Activated CD4-positive, CD25-positive, alpha-beta regulatory T cell treated with anti-CD3 and anti-CD28 coated beads, Interleukin-2, amount 50 U/mL, for 16 hours (primary cell): ENCODE data around the gene FUBP3.
A peak's percentile ranks its signal among the peaks of the same experiment; 100 is the strongest.

Source experiments
- DNase-seq: peaks from one replicate; pipeline ENCODE4 v3.0.0-alpha.2; 2020; ENCODE audit warnings: low read depth, low spot score

The FUBP3 gene, protein sequence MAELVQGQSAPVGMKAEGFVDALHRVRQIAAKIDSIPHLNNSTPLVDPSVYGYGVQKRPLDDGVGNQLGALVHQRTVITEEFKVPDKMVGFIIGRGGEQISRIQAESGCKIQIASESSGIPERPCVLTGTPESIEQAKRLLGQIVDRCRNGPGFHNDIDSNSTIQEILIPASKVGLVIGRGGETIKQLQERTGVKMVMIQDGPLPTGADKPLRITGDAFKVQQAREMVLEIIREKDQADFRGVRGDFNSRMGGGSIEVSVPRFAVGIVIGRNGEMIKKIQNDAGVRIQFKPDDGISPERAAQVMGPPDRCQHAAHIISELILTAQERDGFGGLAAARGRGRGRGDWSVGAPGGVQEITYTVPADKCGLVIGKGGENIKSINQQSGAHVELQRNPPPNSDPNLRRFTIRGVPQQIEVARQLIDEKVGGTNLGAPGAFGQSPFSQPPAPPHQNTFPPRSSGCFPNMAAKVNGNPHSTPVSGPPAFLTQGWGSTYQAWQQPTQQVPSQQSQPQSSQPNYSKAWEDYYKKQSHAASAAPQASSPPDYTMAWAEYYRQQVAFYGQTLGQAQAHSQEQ

DNA sequence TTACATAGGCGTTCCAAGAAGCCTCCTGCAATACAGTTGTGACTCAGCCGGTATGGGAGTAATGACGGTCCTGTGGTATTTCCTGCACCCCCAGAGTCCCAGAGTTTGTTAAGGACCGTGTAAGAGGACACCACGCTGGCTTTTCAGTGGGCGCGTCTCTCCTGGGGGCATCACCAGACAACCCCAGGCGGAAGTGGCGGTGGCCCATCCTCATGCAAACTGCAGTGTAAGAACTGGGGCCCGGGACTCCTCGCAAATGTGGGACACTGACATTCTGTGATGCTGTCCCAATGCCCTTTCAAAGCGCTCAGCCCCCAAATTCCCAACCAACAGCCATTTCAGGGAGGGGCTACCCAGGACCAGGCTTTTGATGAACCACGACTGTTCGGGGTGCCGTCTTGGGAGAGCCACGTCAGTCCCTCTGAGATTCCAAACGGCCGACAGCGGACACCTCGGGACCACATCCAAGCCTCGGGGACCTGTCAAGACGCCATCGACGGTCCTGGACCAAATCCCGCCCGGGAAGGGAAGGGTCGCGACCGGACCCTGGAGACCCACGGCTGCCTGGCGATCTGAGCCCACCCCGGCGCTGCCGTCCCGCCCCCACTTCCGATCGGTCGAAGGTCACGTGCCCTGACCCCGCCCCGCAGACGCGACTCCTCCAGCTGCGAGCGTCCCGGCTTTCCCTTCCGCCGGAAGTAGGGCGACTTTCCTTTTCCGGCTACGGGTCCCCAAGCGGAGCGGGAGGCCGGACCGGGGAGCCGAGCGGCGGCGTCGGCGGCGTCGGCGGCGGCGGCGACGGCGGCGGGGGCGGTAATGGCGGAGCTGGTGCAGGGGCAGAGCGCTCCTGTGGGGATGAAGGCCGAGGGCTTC, at the start of gene FUBP3:
Gene FUBP3, plus strand, starts transcription at position 713 of the 873 bp plus-strand sequence. Its CDS starts 104 bp downstream, at position 817.
- peak; percentile 80 for DNase-seq

DNA sequence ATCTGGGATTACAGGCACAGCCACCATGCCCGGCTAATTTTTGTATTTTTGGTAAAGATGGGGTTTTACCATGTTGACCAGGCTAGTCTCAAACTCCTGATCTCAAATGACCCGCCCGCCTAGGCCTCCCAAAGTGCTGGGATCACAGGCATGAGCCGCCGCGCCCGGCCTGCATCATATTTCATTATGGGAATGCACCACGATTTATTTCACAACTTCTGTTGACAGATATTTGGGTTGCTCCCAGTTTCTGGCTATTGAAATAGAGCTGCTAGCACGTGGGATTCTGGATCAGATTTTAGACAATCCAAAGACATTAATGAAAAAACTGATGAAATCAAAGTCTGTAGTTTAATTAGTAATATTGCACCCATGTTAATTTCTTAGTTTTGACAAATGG, 48.4 kb upstream of the FUBP3 start:
- no peak for DNase-seq

DNA sequence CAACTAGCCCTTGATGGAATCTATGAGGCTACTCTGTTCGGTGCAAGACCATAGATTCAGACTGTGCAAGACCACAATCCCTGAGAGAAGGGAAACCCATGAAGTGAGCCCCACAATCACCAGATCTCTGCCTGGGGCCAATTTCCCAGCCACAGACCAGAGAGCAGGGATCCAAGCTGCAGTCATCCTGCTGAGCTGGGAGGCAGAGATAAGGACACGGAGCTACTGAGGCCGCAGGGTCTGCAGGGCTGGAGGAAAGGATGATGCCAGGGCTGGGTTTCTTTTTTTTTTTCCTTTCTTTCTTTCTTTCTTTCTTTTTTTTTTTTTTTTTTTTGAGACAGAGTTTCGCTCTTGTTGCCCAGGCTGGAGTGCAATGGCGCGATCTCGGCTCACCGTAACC, 47.7 kb upstream of the FUBP3 start:
- no peak for DNase-seq

DNA sequence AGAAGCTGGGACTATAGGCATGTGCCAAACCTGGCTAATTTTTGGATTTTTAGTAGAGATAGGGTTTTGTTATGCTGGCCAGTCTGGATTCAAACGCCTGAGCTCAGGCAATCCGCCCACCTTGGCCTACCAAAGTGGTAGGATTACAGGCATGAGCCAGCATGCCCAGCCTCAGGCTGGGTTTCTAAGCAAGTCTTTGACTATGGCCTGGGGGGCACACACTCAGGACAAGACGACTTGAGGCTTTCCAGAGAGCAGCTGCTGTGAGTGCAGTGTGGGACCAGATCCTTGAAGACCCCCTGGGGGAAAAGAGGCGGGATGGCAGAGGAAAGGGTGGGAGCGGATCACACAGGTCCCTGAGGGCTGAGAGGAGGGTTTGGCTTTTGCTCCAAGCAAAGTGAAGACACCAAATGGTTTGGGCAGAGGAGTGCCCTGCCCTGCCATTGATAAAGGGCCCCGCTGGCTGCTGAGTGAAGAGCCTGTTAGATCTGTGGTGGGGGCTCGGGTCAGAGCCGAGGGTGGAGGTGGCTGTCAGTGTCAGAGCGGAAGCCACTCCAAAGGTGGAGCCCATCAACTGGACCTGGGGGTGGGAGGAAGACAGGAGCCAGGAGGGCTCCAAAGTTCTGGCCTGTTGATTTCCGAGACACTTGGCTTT, 46.8 kb upstream of the FUBP3 start:
- no peak for DNase-seq

DNA sequence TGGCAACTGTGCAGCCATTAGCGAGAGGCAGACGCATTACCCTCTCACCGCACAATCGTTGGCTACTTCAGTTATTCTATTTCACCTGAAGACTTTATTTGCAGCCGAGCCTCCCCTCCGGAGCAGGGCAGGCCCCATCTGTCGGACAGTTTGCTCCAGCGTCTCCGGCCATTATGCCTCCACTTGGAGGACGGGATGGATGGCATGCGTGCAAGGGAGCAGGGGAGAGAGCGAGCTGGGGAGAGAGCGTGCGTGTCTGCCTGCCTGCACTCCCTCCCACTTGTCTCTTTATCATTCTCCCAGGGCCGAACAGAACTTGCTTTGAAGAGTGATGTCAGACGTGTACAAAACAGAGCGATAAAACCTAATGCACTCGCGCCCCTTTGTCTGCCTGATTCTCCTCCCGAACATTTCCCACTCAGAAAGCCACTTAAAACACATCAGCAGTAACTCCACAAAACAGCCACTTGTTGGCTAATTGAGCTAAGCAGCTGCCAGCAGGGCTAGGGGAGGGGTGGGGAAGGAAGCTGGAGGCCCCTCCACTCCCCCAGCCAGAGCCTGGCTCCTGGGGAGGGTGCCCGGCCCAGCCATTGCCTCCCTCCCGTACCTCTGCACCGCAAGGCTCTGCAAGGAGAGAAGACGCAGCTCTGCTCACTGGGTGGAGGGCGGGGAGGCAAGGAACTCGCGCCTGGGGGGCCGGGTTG, 43.4 kb upstream of the FUBP3 start:
- no peak for DNase-seq

DNA sequence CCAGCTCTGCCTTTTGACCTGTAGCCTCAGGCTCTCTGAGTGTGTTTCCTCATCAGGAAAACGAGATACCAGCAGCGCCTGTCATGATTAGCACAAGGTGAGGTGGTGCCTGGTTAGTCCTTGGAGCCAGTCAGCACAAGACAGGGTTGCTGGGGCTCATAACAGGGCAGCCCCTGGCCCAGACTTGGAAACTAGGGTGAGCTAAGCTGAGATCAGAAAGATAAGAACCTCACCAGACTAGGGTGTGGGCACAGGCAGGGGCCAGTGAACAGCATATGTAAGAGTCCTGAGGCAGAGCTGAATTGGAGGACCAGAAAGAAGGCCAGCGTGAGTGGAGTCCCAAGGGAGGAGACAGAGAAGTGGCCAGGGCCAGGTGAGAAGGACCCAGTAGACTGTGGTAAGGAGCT, 42.7 kb upstream of the FUBP3 start:
- no peak for DNase-seq

DNA sequence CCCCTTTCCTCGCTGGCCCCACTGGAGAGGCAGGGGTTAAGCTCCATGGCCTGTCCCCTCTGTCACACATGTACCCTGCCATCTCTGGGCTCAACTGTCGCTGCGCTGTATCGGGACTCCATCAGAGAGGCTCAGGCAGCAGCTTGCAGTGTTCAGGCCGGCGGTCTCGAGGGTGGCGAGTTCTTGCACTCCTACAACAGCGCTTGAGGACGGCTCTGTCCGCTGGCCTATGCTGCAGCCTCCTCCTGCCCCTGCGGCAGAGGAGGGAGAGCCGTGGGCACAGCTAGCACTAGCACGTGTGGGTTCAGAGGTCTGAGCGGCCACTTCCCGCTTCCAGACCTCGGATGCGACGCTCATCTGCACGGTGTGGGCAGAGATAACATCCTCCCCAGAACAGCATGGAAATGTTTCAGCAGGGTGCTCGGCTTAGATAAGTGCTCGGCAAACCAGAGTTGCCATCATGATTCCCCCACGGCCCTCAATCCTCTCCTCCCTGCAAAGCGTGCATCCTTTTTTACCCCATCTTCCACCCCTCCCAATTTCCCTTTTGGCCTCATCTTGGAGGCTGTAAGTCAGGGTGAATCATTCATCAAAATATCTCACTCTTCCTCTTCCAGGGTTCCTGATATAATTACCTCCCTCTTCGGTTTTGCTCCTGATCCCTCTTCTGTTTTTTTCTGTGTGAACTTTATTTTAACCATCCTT, 41.9 kb upstream of the FUBP3 start:
- no peak for DNase-seq

DNA sequence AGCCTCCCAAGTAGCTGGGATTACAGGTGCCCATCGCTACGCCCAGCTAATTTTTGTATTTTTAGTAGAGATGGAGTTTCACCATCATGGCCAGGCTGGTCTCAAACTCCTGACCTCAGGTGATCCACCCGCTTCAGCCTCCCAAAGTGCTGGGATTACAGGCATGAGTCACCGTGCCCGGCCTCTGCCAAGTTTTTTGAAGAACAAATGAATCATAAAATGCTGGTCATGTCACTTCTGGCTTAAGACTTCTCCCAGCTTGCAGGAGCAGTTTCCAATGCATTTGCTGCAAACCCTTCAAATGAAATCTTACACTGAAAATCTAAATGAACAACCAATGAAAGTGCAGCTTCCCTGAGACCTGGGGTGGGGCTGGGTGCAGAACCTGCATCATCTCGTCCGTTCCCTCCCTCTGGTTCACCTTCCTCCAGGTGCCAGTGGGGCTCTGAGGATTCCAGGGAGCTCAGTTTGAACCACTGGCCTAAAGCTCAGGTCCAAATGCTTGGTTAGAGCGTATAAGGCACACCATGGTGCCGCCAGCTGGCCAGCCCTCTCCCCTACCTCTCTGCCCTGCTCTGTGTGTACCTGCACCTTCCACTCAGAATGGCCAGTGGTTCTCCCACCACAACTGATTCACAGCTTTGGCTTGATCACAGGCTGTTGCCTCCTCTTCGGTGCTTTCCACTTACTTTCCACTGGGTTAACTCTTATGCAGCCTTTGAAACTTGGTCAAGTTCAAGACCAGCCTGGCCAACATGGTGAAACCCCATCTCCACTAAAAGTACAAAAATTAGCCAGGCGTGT, 39.8 kb upstream of the FUBP3 start:
- no peak for DNase-seq

DNA sequence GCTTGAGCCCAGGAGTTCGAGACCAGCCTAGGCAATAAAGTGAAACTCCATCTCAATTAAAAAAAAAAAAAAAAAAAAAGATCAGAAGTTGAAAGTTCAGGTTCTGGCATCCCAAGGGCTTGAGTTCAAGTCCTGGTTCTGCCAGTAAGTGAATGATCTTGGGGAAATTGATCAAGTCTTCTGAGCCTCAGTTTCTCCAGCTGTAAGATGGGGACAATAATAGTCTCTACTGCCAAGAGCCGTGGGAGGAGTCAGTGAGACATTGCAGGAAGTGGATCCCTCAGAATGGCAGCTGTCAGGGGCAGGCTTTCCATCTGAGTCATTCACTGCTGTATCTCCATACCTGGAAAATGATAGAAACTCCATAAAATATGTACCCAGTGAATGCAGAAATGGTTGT, 37.8 kb upstream of the FUBP3 start:
- DNase-seq, result no peak

DNA sequence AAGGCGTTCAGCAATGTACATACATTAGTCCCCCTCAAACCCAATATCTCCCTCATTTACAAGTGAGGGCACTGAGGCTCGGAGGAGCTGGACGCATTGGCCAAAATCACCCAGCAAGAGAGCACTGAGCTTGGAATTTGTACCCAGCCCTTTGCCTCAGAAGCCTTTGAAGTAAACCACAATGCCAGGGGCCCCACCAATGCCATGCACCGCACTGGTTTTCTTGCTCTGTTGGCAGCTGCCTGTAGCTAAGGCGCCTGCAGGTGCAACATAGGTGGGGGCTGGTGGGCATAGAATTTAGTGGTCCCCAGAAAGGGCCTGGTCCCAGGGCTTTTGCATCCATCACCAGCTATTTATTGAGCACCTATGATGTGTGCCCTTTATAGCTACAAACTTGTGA, 37.3 kb upstream of the FUBP3 start:
- DNase-seq, result no peak

DNA sequence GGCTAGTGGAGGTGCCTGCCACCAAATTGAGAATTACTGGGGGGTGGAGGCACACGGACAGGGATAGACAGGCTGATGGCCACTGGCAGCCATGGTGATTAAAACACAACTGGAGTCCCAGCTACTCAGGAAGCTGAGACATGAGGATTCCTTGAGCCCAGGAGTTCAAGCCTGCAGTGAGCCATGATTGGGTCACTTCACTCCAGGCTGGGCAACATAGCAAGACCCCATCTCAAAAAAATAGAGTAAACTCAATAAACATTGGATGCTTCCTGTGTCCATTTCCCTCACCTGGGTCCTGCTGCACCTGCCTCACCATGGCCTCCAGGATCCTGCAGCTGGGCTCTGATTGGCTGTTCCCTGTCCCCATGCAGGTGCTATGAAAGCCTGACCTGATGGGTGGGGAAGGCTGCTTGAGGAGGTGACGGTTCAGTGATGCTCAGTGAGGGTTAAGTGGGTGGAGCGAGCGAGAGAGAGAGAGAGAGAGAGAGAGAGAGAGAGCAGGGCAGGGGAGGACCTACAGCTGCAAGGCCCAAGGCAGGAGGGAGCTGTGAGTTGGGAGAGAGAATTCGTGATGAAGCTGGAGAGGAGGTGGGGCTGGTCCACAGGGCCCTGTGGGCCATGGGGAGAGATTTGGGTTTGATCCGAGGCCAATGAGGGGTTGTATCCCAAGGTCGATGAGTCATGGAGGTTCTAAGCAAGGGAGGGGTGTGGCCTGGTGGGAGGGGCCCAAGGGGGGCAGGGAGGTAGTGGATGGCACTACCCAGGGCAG, 36.7 kb upstream of the FUBP3 start:
- no peak for DNase-seq

DNA sequence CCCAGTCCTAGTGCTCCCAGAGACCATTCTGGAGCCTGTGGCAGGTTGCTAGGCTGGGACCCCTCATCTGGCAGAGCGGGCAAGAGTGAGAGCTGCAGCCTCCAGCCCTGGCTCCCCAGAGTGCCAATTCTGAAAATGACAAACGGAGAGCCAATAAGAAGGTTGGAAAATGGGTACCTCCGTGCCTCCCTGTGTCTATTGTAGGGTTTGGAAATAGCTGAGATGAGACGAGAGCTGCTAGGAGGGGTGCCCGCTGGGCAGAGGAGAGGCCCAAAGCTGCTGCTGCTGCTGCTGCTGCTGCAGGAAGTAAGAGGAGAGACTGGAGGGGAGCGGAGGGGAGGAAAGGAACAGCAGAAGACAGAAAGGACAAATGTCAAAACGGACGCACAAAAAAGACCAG, 36.0 kb upstream of the FUBP3 start:
- no peak for DNase-seq

DNA sequence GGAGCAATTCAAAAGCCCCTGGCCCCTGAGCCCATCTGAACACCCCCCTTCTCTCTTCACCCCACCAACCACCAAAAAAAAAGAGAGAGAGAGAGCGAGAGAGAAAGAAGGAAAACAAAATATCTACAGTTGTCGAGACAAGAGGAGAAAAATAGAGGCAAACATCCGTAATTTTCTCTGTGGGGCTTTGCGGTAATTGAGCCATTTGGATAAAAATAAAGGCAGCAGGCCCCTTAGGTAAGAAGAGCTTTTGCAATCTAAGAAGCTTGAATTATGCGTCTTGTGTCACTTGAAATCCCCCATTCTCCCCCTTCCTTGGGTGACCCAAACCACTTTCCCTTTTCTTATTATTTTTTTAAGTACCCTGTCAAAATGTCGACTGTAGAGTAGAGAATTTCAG, 35.5 kb upstream of the FUBP3 start:
- no peak for DNase-seq

DNA sequence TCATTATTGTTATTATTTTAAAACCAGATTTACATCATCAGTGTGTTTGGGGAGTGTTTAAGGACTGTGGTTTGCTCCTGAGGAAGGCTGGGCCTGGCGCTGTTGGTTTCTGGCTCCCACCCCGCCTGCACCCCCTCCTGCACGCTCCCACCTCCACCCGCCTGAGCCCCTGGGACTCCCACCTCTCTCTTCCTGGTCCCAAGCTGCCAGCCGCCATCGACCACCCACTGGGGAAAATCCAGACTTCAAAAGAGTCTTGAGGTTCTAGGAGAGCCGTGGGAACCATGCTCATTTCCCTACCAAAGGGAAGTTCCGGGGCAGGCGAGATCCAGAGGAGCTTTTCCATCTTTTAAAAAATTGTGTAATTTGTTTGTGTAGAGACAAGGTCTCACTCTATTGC, 35.0 kb upstream of the FUBP3 start:
- no peak for DNase-seq

DNA sequence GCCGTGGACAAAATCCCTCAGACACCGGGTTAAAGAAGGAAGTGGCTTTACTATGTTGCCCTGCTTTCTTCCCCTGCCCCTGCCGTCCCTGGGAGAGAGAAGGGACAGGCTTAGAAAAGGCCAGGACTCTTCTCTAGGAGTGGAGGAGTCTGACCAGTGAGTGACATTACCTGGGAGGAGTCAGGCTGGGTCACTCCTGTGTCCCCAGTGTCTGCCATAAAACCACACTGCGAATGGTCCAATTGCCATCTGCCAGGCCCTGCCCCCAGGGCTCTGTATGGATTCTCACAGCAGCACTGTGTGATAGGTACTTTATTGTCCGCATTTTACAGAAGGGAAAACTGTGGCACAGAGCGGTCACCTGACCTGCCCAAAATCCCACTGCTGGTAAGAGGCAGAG, 31.3 kb upstream of the FUBP3 start:
- DNase-seq, result no peak

DNA sequence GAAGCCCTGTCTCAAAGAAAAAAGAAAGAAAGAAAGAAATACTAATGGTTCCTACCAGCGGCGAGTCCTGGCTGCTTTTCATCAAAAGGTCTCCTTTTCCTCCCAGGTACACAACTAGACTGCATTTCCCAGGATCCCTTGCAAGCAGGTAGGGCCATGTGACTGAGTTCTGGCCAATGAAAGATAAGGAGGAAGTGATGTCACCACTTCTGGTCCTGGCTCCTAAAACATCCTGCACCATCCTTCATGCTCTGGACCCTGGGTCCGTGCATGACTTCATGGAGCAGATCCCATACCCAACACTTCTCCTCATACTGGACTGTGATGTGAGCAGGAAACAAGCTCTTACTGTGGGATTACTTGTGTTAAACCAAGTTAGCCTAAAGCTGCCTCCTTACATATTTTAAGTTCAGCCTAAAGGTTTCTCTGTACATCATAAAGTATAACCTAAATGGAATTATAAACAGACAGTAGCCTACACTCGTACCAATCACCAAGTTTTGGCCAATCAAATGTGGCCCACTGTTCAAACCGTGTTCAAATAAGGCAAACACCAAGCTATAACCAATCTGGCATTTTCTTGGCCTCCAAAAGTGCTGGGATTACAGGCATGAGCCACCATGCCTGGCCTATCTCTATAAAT, 30.2 kb upstream of the FUBP3 start:
- no peak for DNase-seq

DNA sequence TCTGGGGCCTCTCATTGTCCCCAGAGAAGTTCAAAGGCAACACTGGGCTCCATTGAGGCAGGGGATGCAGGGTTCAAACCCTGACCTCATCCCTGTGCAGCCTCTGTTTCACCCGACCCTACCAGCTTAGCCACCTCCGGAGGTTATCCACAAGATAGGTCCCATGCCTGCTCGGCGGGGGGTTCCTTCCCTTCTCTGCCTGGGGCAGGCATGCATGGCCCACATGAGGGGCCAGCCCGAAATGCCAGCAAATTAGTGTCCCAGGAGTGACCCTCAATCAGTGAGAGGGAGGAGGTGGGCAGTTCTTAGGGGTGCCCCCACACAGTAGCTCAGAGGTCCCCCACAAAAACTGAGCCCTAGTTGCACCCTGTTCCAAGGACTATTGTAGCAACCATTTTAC, 24.8 kb upstream of the FUBP3 start:
- DNase-seq, result no peak

DNA sequence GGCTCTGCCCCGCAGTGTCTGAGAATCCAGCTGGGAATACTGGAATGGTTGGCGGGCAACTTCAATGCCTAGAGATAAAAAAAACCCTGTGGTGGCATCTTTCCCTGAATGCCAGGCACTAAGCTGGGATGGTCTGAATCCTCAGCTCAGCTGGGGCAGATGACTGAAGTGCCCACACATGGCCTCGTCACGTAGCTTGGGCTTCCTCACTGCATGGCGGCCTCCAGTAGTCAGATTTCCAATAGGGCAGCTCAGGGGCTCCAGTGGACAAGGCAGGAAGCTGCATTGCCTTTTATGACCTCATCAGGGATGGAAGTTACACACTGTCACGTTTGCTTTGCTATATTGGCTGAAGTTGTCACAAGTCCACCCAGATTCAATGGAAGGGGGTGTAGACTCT, 24.3 kb upstream of the FUBP3 start:
- DNase-seq, result no peak

DNA sequence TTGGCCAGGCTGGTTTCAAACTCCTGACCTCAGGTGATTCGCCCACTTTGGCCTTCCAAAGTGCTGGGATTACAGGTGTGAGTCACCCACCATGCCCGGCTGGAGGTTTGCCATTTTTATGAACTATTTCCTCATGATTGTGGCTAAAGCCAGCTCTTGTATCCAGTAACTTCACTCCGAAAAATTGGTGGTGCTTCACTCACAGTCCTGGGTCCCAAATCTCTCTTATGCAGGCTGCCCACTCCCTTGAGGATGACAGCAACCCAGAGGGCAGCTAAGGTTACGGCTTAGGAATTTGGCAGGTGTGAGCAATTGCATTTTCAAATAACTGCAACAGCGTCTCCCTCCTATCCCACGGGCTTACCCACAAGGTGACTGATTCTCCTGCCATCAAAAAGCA, 23.4 kb upstream of the FUBP3 start:
- DNase-seq, result no peak
